ENCODE results near the gene DSTN. TPM values are rescaled to one million over a fixed set of nuclear protein-coding genes. Genes with fewer than 3 reads are reported as not detected.
"Not testable (repeated sequence)": the region's sequence is repeated elsewhere in the genome, so short reads cannot be mapped to it uniquely, and the experiment has no call there.

Gene DSTN
- total RNA-seq, 4 donors from 2014 or later = 242 to 616 (median 360) TPM

DNA sequence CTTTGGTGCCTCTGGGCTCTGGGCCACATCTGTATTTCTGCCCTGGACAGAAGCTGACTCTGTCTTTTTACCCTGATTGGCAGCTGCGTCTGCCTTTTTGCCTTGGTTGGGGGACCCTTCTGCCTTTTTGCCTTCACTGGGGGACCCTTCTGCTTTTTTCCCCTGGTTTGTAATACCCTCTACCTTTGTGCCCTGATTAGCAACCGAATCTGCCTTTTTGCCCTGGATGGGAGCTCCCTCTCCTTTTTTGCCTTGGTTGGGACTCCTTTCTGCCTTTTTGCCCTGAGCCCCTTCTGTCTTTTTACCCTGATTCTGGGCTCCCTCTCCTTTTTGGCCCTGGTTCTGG lies 88.7 kb downstream of the DSTN start:
- Histone ChIP-seq H3K4me1 (peaks cover 0 to 42% (median 0%) of the 10 kb centered on the region in 3 donors), H3K27ac (no peak overlapping the region), H3K36me3 (peaks cover 4 to 58% (median 6%) of the 10 kb centered on the region in 3 donors), H3K27me3 (no peaks in the 10 kb centered on the region), H3K9me3 (peaks cover 0 to 10% (median 5%) of the 10 kb centered on the region in 3 donors), H3K4me3 (no peak overlapping the region)
- WGBS, 2 donors = 93 to 100% methylated on average over 2 of the region's 2 CpGs
- intact Hi-C loops (cut with DNase I) = no loop called here
- no peak for DNase-seq
- TF ChIP-seq POLR2A (IDR thresholded peaks at IDR 0.05) = no peak
- TF ChIP-seq, protein P1, sequence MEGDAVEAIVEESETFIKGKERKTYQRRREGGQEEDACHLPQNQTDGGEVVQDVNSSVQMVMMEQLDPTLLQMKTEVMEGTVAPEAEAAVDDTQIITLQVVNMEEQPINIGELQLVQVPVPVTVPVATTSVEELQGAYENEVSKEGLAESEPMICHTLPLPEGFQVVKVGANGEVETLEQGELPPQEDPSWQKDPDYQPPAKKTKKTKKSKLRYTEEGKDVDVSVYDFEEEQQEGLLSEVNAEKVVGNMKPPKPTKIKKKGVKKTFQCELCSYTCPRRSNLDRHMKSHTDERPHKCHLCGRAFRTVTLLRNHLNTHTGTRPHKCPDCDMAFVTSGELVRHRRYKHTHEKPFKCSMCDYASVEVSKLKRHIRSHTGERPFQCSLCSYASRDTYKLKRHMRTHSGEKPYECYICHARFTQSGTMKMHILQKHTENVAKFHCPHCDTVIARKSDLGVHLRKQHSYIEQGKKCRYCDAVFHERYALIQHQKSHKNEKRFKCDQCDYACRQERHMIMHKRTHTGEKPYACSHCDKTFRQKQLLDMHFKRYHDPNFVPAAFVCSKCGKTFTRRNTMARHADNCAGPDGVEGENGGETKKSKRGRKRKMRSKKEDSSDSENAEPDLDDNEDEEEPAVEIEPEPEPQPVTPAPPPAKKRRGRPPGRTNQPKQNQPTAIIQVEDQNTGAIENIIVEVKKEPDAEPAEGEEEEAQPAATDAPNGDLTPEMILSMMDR (IDR thresholded peaks at IDR 0.05) = no peak

DNA sequence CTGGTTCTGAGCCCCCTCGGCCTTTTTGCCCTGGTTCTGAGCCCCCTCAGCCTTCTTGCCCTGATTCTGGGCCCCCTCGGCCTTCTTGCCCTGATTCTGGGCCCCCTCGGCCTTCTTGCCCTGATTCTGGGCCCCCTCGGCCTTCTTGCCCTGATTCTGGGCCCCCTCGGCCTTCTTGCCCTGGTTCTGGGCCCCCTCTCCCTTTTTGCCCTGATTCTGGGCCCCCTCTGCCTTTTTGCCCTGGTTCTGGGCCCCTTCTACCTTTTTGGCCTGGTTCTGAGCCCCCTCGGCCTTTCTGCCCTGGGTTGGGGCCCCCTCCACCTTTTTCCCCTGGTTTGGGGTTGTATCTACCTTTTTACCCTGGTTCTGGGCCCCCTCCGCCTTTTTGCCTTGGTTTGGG lies 89.5 kb downstream of the DSTN start:
- H3K27me3 ChIP-seq; H3K27ac ChIP-seq; H3K9me3 ChIP-seq; intact Hi-C loops (cut with DNase I); DNase-seq; H3K4me3 ChIP-seq: not testable (repeated sequence)
- Histone ChIP-seq H3K36me3 (peaks cover 4 to 51% (median 6%) of the 10 kb centered on the region in 3 donors), H3K4me1 (peaks cover 0 to 47% (median 0%) of the 10 kb centered on the region in 3 donors)
- WGBS, 2 donors = 93 to 96% methylated on average over 7 of the region's 7 CpGs

Other genes with a start within 250 kb of the DSTN start
- gene BFSP1, start 38.7 kb upstream of the DSTN start, total RNA-seq = 1 to 10 TPM in 2 of 4 donors, under 1 TPM in 2; 0.56 to 1.3 (median 1.00) TPM
- gene RRBP1, start 112.2 kb downstream of the DSTN start, total RNA-seq = 100 to 1,000 TPM in 1 of 4 donors, 10 to 100 TPM in 3; 61.4 to 128 (median 72.7) TPM
- gene BANF2, start 129.9 kb downstream of the DSTN start, total RNA-seq = not detected

All from esophagus squamous epithelium (tissue), 5 donors.